Fibroblast of lung (primary cell): Measurements from ENCODE around the gene STMN3. TPM values are rescaled to one million over a fixed set of nuclear protein-coding genes. Genes with fewer than 3 reads are reported as not detected.

Source experiments
- DNase-seq, 2 donors: peaks; one replicate each; pipeline versions ENCODE4 v3.0.0 to v3.0.0-alpha.2; 2010; ENCODE audit warnings: low read depth in 2 of 2
- H2AFZ ChIP-seq: 2 replicates; pipeline ENCODE4 v1.5.1; 2012; ENCODE audit warnings: low read length, control low read depth, inconsistent platforms
- H3K27ac ChIP-seq: 2 replicates; pipeline ENCODE4 v1.5.1; 2011; ENCODE audit warnings: low read length, control low read depth; ENCODE audit not compliant: insufficient read depth
- H3K27me3 ChIP-seq: 2 replicates; pipeline ENCODE4 v1.5.1; 2011; ENCODE audit warnings: mild to moderate bottlenecking, low read length; ENCODE audit not compliant: control insufficient read depth, insufficient read depth
- H3K36me3 ChIP-seq: 2 replicates; pipeline ENCODE4 v1.5.1; 2011; ENCODE audit warnings: low read length; ENCODE audit not compliant: control insufficient read depth, insufficient read depth
- H3K4me1 ChIP-seq: 2 replicates; pipeline ENCODE4 v1.5.1; 2011; ENCODE audit warnings: low read length; ENCODE audit not compliant: control insufficient read depth, insufficient read depth; ENCODE audit errors: extremely low read depth
- H3K4me2 ChIP-seq: 2 replicates; pipeline ENCODE4 v1.5.1; 2011; ENCODE audit warnings: low read length, control low read depth; ENCODE audit not compliant: insufficient read depth; ENCODE audit errors: extremely low read depth
- H3K4me3 ChIP-seq, 4 experiments: fragments of 200-600 bp in 1 of 4; sonication (generic) in 1 of 4; replicated peaks in 1 of 4; 2 replicates each; pipeline ENCODE4 v1.5.1; 2011 to 2016; ENCODE audit warnings: low read length in 4 of 4, low read depth in 3 of 4, mild to moderate bottlenecking in 3 of 4, control low read depth in 2 of 4, inconsistent platforms in 1 of 4, mixed read lengths in 1 of 4; ENCODE audit not compliant: insufficient read depth in 1 of 4; ENCODE audit errors: control extremely low read depth in 1 of 4
- H3K79me2 ChIP-seq: 2 replicates; pipeline ENCODE4 v1.5.1; 2012; ENCODE audit warnings: mild to moderate bottlenecking, low read length, inconsistent platforms; ENCODE audit not compliant: control insufficient read depth, insufficient read depth
- H3K9ac ChIP-seq: 2 replicates; pipeline ENCODE4 v1.5.1; 2011; ENCODE audit warnings: mild to moderate bottlenecking, low read length, control low read depth; ENCODE audit not compliant: insufficient read depth
- H3K9me3 ChIP-seq: 2 replicates; pipeline ENCODE4 v1.5.1; 2012; ENCODE audit warnings: low read depth, low read length; ENCODE audit not compliant: control insufficient read depth, insufficient read depth
- H4K20me1 ChIP-seq: 2 replicates; pipeline ENCODE4 v1.5.1; 2011; ENCODE audit warnings: low read length; ENCODE audit not compliant: control insufficient read depth, insufficient read depth; ENCODE audit errors: extremely low read depth
- CTCF ChIP-seq, 2 donors: IDR thresholded peaks in 1 of 2; conservative IDR thresholded peaks in 1 of 2; 1 replicate in 1 of 2; 2 replicates in 1 of 2; pipeline ENCODE4 v1.5.1; 2011 to 2012; ENCODE audit warnings: low read length in 2 of 2, control low read depth in 1 of 2, inconsistent platforms in 1 of 2, low read depth in 1 of 2, mild to moderate bottlenecking in 1 of 2
- EZH2 ChIP-seq: IDR thresholded peaks from 2 replicates; pipeline ENCODE4 v1.5.1; 2012; ENCODE audit warnings: low read length, control low read depth, mild to moderate bottlenecking; ENCODE audit errors: missing control alignments
- polyA plus RNA-seq, 2 donors: library from polyadenylated mRNA; depleted of rRNA in 1 of 2; stranded (reverse) in 1 of 2; unstranded in 1 of 2; fragments of >200 nt; gene quantifications; 2 replicates each; pipeline ENCODE4 v1.2.1, GENCODE V29; 2011 to 2012; ENCODE audit warnings: missing spikeins in 1 of 2
- total RNA-seq: library from RNA; depleted of rRNA; stranded (reverse); fragments of >200 nt; gene quantifications from 2 replicates; pipeline ENCODE4 v1.2.1, GENCODE V29; 2014

Gene STMN3
- total and polyA plus RNA-seq, 2 donors (not counting 1 experiment from before 2014, with no cell fraction given), result 3.7 to 34.3 TPM

GRCh38 chr20:63590218-63591146 is 62.7 kb downstream of the STMN3 start:
- H3K4me3 ChIP-seq, result no peak overlapping the region
- H2AFZ ChIP-seq, result no peak overlapping the region
- no peaks in the 10 kb centered on the region for H4K20me1 ChIP-seq
- no peaks in the 10 kb centered on the region for H3K79me2 ChIP-seq
- no peak overlapping the region for H3K4me2 ChIP-seq
- peaks cover 17% of the 10 kb centered on the region for H3K36me3 ChIP-seq
- TF ChIP-seq EZH2, result no peak
- no peak for TF ChIP-seq CTCF (conservative IDR thresholded peaks at IDR 0.05 in 1 of 2, IDR thresholded peaks at IDR 0.05 in 1 of 2; ENCODE audit: low read depth in 1 of 2, low read length in 2 of 2)
- H3K27me3 ChIP-seq, result no peaks in the 10 kb centered on the region
- no peak for DNase-seq
- no peak overlapping the region for H3K9ac ChIP-seq
- no peaks in the 10 kb centered on the region for H3K9me3 ChIP-seq
- H3K4me1 ChIP-seq, result peaks cover 8% of the 10 kb centered on the region
- no peak overlapping the region for H3K27ac ChIP-seq

Other genes with a start within 250 kb of the STMN3 start
- gene KCNQ2, start 180.8 kb downstream of the STMN3 start, total RNA-seq, result not detected in 2 replicates
- not detected in 2 replicates for gene KCNQ2, start 180.8 kb downstream of the STMN3 start, polyA plus RNA-seq
- 1.7 and 2.6 TPM in 2 replicates for gene EEF1A2, start 154.3 kb downstream of the STMN3 start, total RNA-seq
- 0.16 and 0.46 TPM in 2 replicates for gene EEF1A2, start 154.3 kb downstream of the STMN3 start, polyA plus RNA-seq
- gene PPDPF, start 132.7 kb downstream of the STMN3 start, total RNA-seq, result 39.5 and 58.0 TPM in 2 replicates
- 29.7 and 34.0 TPM in 2 replicates for gene PPDPF, start 132.7 kb downstream of the STMN3 start, polyA plus RNA-seq
- under 0.01 and 0.17 TPM in 2 replicates for gene PTK6, start 116.0 kb downstream of the STMN3 start, total RNA-seq
- not detected in 2 replicates for gene PTK6, start 116.0 kb downstream of the STMN3 start, polyA plus RNA-seq
- not detected in 2 replicates for gene SRMS, start 105.7 kb downstream of the STMN3 start, total RNA-seq
- gene SRMS, start 105.7 kb downstream of the STMN3 start, polyA plus RNA-seq, result not detected in 2 replicates
- gene FNDC11, start 99.3 kb downstream of the STMN3 start, total RNA-seq, result 1.0 and 1.7 TPM in 2 replicates
- gene FNDC11, start 99.3 kb downstream of the STMN3 start, polyA plus RNA-seq, result 0.18 and 0.22 TPM in 2 replicates
- gene HELZ2, start 79.2 kb downstream of the STMN3 start, total RNA-seq, result 40.6 and 47.6 TPM in 2 replicates
- gene HELZ2, start 79.2 kb downstream of the STMN3 start, polyA plus RNA-seq, result 3.3 and 6.2 TPM in 2 replicates
- gene GMEB2, start 26.3 kb downstream of the STMN3 start, total RNA-seq, result 7.4 and 10.9 TPM in 2 replicates
- gene GMEB2, start 26.3 kb downstream of the STMN3 start, polyA plus RNA-seq, result 6.3 and 7.9 TPM in 2 replicates
- 8.5 and 12.4 TPM in 2 replicates for gene RTEL1, start 4.9 kb upstream of the STMN3 start, total RNA-seq
- 4.7 and 11.5 TPM in 2 replicates for gene RTEL1, start 4.9 kb upstream of the STMN3 start, polyA plus RNA-seq
- 6.7 and 35.2 TPM in 2 replicates for gene TNFRSF6B, start 43.2 kb upstream of the STMN3 start, total RNA-seq
- gene TNFRSF6B, start 43.2 kb upstream of the STMN3 start, polyA plus RNA-seq, result 3.8 and 5.7 TPM in 2 replicates
- 24.7 and 35.0 TPM in 2 replicates for gene ARFRP1, start 54.6 kb upstream of the STMN3 start, total RNA-seq
- gene ARFRP1, start 54.6 kb upstream of the STMN3 start, polyA plus RNA-seq, result 32.2 and 34.6 TPM in 2 replicates
- gene ZGPAT, start 54.6 kb upstream of the STMN3 start, total RNA-seq, result 10.7 and 11.0 TPM in 2 replicates
- 7.6 and 8.7 TPM in 2 replicates for gene ZGPAT, start 54.6 kb upstream of the STMN3 start, polyA plus RNA-seq
- gene LIME1, start 83.2 kb upstream of the STMN3 start, total RNA-seq, result 1.5 and 3.5 TPM in 2 replicates
- gene LIME1, start 83.2 kb upstream of the STMN3 start, polyA plus RNA-seq, result 0.68 and 0.90 TPM in 2 replicates
- 18.2 and 30.6 TPM in 2 replicates for gene SLC2A4RG, start 86.4 kb upstream of the STMN3 start, total RNA-seq
- 17.5 and 27.1 TPM in 2 replicates for gene SLC2A4RG, start 86.4 kb upstream of the STMN3 start, polyA plus RNA-seq
- 2.8 and 4.5 TPM in 2 replicates for gene ZBTB46, start 177.8 kb upstream of the STMN3 start, total RNA-seq
- 0.53 and 0.96 TPM in 2 replicates for gene ZBTB46, start 177.8 kb upstream of the STMN3 start, polyA plus RNA-seq
- gene ABHD16B, start 208.1 kb upstream of the STMN3 start, total RNA-seq, result not detected in 2 replicates
- not detected in 2 replicates for gene ABHD16B, start 208.1 kb upstream of the STMN3 start, polyA plus RNA-seq
- 84.2 and 123 TPM in 2 replicates for gene TPD52L2, start 211.8 kb upstream of the STMN3 start, total RNA-seq
- 212 and 227 TPM in 2 replicates for gene TPD52L2, start 211.8 kb upstream of the STMN3 start, polyA plus RNA-seq
- gene DNAJC5, start 241.7 kb upstream of the STMN3 start, total RNA-seq, result 35.7 and 48.9 TPM in 2 replicates
- 29.2 and 29.6 TPM in 2 replicates for gene DNAJC5, start 241.7 kb upstream of the STMN3 start, polyA plus RNA-seq